CD4-positive, alpha-beta memory T cell (primary cell): ENCODE results near the gene SSR2. TPM values are rescaled to one million over a fixed set of nuclear protein-coding genes. Genes with fewer than 3 reads are reported as not detected.

Experiments used
- CTCF ChIA-PET: fragments of 350-600 bp; sonication (Branson Sonifier 250); formaldehyde crosslinking; loops from one replicate; lab custom pipeline; 2021; ENCODE audit warnings: inconsistent platforms; ENCODE audit not compliant: partially characterized antibody; lab: Charles Lee
- POLR2A ChIA-PET: fragments of 350-600 bp; sonication (Branson Sonifier 250); formaldehyde crosslinking; loops from one replicate; lab custom pipeline; 2021; ENCODE audit not compliant: partially characterized antibody; lab: Charles Lee
- DNase-seq, 5 donors: peaks; one replicate each; pipeline versions ENCODE4 v3.0.0 to v3.0.0-alpha.2; 2020 to 2022; ENCODE audit warnings: mixed read lengths in 1 of 5
- H3K27ac ChIP-seq: one replicate; pipeline ENCODE4 v1.7.0; 2013; ENCODE audit warnings: low read depth, low read length
- H3K27me3 ChIP-seq: 2 replicates; pipeline ENCODE4 v1.7.0; 2013; ENCODE audit warnings: mild to moderate bottlenecking, low read length, moderate library complexity; ENCODE audit not compliant: insufficient read depth
- H3K36me3 ChIP-seq: 2 replicates; pipeline ENCODE4 v1.7.0; 2013; ENCODE audit warnings: mild to moderate bottlenecking, low read length, moderate library complexity; ENCODE audit not compliant: insufficient read depth
- H3K4me1 ChIP-seq: 2 replicates; pipeline ENCODE4 v1.7.0; 2013; ENCODE audit warnings: mild to moderate bottlenecking, low read length, moderate library complexity; ENCODE audit not compliant: insufficient read depth
- H3K4me3 ChIP-seq, 2 donors: one replicate each; pipeline ENCODE4 v1.7.0; 2013; ENCODE audit warnings: low read length in 2 of 2, mild to moderate bottlenecking in 1 of 2
- H3K9me3 ChIP-seq, 2 donors: one replicate each; pipeline ENCODE4 v1.7.0; 2013; ENCODE audit warnings: low read length in 2 of 2, control low read depth in 1 of 2; ENCODE audit not compliant: control insufficient read depth in 1 of 2
- H3K27ac Mint-ChIP-seq, 7 donors: one replicate each; pipeline ENCODE4 v1.8.0; 2020 to 2021; ENCODE audit warnings: mixed read lengths in 7 of 7, mild to moderate bottlenecking in 6 of 7, inconsistent platforms in 3 of 7, moderate library complexity in 3 of 7
- H3K27me3 Mint-ChIP-seq, 2 donors: one replicate each; pipeline ENCODE4 v1.8.0; 2020 to 2021; ENCODE audit warnings: mixed read lengths in 2 of 2
- H3K36me3 Mint-ChIP-seq, 2 donors: one replicate each; pipeline ENCODE4 v1.8.0; 2020 to 2021; ENCODE audit warnings: mixed read lengths in 2 of 2, inconsistent platforms in 1 of 2, mild to moderate bottlenecking in 1 of 2
- H3K4me1 Mint-ChIP-seq, 4 donors: one replicate each; pipeline ENCODE4 v1.8.0; 2020 to 2021; ENCODE audit warnings: mixed read lengths in 4 of 4, mild to moderate bottlenecking in 1 of 4
- H3K4me3 Mint-ChIP-seq, 8 donors: one replicate each; pipeline ENCODE4 v1.8.0; 2020 to 2021; ENCODE audit warnings: mixed read lengths in 8 of 8, mild to moderate bottlenecking in 7 of 8, moderate library complexity in 6 of 8, inconsistent platforms in 3 of 8
- H3K9me3 Mint-ChIP-seq, 8 donors: one replicate each; pipeline ENCODE4 v1.8.0; 2020 to 2021; ENCODE audit warnings: mixed read lengths in 8 of 8, mild to moderate bottlenecking in 5 of 8, inconsistent platforms in 3 of 8, moderate library complexity in 1 of 8
- intact Hi-C: fragments of 100-400 bp; cut with micrococcal nuclease; formaldehyde crosslinking; loops from one replicate; pipeline ENCODE4 v1.15.1; 2023
- polyA plus RNA-seq, 2 donors: library from polyadenylated mRNA; unstranded; fragments of 300-500 nt; fragmentation: Illumina TruSeq; gene quantifications; one replicate each; pipeline ENCODE4 v1.2.3, GENCODE V29; 2021
- total RNA-seq, 2 experiments: library from RNA; stranded (reverse); gene quantifications; one replicate each; pipeline ENCODE4 v1.2.3, GENCODE V29; 2021

The SSR2 gene
- total and polyA plus RNA-seq, 4 experiments from 2014 or later = 252 to 442 (median 313) TPM

DNA sequence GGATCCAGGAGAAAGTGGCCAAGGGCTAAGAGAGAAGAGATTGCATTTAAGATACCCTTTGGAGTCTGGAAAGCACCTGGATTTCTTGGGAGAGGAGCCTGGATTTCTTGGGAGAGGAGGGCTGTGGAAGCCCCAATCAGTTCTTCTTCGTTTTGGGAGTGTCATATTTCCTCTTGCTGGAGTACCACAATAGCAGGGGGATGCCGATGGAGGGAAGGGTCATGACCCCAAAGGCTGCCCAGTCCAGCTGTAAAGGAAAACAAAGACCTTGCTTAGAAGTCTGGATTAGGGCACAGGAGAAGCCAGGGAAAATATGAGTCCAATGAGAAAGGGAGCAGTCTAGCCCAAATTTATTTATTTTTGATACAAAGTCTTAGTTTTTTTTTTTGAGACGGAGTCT is 11.3 kb downstream of the SSR2 start:
- H3K27ac Mint-ChIP-seq = peak overlapping the region in 1 of 7 donors; percentile 57
- POLR2A ChIA-PET = no interaction called here

DNA sequence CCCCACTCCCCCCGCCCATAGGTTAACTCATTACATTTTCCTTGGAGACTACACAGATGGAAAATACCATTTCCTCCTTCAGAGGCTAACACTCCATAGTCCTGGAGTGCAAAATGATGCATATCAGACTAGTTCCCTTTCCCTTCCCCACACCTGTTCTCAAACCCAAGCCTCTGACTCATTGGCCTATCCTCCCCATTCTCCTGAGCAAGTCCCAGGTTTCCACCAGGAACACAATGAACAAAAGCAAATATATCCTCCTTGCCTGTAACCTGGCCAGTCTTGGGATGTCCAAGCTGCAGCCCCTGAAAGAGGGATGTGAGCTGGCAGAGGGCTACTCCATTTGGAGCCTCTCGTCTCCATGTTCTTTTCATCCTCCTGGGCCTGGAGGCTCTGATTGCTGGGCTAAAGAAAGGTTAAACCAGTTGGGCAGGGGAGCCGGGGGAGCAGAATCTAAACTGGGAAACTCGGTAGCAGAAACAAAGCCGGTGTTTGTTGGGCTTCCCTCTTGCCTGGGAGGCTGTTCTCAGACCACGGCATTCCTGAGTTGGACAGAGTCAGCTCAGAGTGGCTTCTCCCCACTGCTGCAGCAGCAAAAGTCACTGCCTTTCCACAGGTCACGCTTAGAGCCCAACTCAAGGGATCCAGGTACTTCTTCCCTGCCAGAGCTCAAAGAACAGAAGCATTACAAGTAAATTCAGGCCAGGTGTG is 13.9 kb downstream of the SSR2 start:
- CTCF ChIA-PET = interaction anchor here (0.8 to 1.7 kb wide), 2 partner anchors 16 to 60 kb away, joined by 3 to 5 read pairs; no protein-coding TSS in a partner anchor
- POLR2A ChIA-PET = interaction anchor here (0.6 kb wide), 1 partner anchor 88 kb away, joined by 4 read pairs; no protein-coding TSS in a partner anchor

More for the DNA sequence above, 11.3 kb downstream of the SSR2 start:
- no peak overlapping the region for H3K4me3 Mint-ChIP-seq
- peaks cover 23 to 49% (median 31%) of the 10 kb centered on the region in 4 donors for H3K4me1 Mint-ChIP-seq
- H3K27me3 Mint-ChIP-seq = no peaks in the 10 kb centered on the region
- Histone ChIP-seq H3K27ac (no peak overlapping the region), H3K4me1 (peaks cover 24% of the 10 kb centered on the region), H3K36me3 (peaks cover 45% of the 10 kb centered on the region), H3K9me3 (no peaks in the 10 kb centered on the region), H3K4me3 (no peak overlapping the region), H3K27me3 (no peaks in the 10 kb centered on the region)
- intact Hi-C loops = loop anchor here (5.0 kb wide), 1 partner anchor 43 kb away; the partner anchor contains the start of genes LAMTOR2 and UBQLN4
- CTCF ChIA-PET = interaction anchor here (1.0 kb wide), 1 partner anchor 20 kb away, joined by 3 read pairs; no protein-coding TSS in a partner anchor
- no peaks in the 10 kb centered on the region for H3K9me3 Mint-ChIP-seq
- no peak for DNase-seq
- H3K36me3 Mint-ChIP-seq = peaks cover 36 to 55% of the 10 kb centered on the region in 2 donors

GRCh38 chr1:156004843-156005584 is 15.7 kb downstream of the SSR2 start:
- peak overlapping the region; percentile 18 for H3K27ac ChIP-seq
- intact Hi-C loops = loop anchor here (2.0 to 5.0 kb wide), 2 partner anchors 16 to 47 kb away; partner anchors contain the start of genes LAMTOR2, SSR2 and UBQLN4
- DNase-seq = peak; percentile 39 to 55 (median 48)

More for the DNA sequence above, 13.9 kb downstream of the SSR2 start:
- no peak for DNase-seq
- no peaks in the 10 kb centered on the region for H3K9me3 ChIP-seq
- H3K27me3 Mint-ChIP-seq = no peaks in the 10 kb centered on the region
- H3K27ac ChIP-seq = no peak overlapping the region
- peaks cover 25% of the 10 kb centered on the region for H3K36me3 ChIP-seq
- no peaks in the 10 kb centered on the region for H3K9me3 Mint-ChIP-seq
- peaks cover 27 to 31% of the 10 kb centered on the region in 2 donors for H3K36me3 Mint-ChIP-seq
- peak overlapping the region in 1 of 8 donors; percentile 46 for H3K4me3 Mint-ChIP-seq
- peaks cover 22% of the 10 kb centered on the region for H3K4me1 ChIP-seq
- H3K4me3 ChIP-seq = no peak overlapping the region
- H3K27ac Mint-ChIP-seq = peak overlapping the region in 6 of 7 donors; percentile 52 to 68 (median 58)
- intact Hi-C loops = loop anchor here (5.0 kb wide), 1 partner anchor 45 kb away; the partner anchor contains the start of genes LAMTOR2 and UBQLN4
- H3K27me3 ChIP-seq = no peaks in the 10 kb centered on the region
- peaks cover 20 to 60% (median 33%) of the 10 kb centered on the region in 4 donors for H3K4me1 Mint-ChIP-seq

GRCh38 chr1:156003923-156004188 is 16.9 kb downstream of the SSR2 start:
- intact Hi-C loops = loop anchor here (2.0 kb wide), 1 partner anchor 17 kb away; the partner anchor contains the start of gene SSR2
- Mint-ChIP-seq H3K4me3 (no peak overlapping the region), H3K36me3 (peaks cover 5 to 6% of the 10 kb centered on the region in 2 donors), H3K27me3 (no peaks in the 10 kb centered on the region), H3K4me1 (peaks cover 20 to 40% (median 28%) of the 10 kb centered on the region in 4 donors), H3K9me3 (no peaks in the 10 kb centered on the region), H3K27ac (peak overlapping the region in 6 of 7 donors; percentile 4 to 63 (median 42))
- H3K27me3 ChIP-seq = no peaks in the 10 kb centered on the region
- peaks cover 22% of the 10 kb centered on the region for H3K4me1 ChIP-seq
- H3K27ac ChIP-seq = no peak overlapping the region
- no peak for DNase-seq
- peaks cover 3% of the 10 kb centered on the region for H3K36me3 ChIP-seq
- H3K9me3 ChIP-seq = no peaks in the 10 kb centered on the region
- H3K4me3 ChIP-seq = no peak overlapping the region
- ChIA-PET POLR2A (interaction anchor here (0.6 to 1.2 kb wide), 4 partner anchors 16 to 208 kb away, joined by 3 read pairs; no protein-coding TSS in a partner anchor), CTCF (interaction anchor here (1.2 to 1.3 kb wide), 2 partner anchors 12 to 14 kb away, joined by 3 read pairs; no protein-coding TSS in a partner anchor)

More at GRCh38 chr1:156004843-156005584, 15.7 kb downstream of the SSR2 start:
- Histone ChIP-seq H3K36me3 (peaks cover 10% of the 10 kb centered on the region), H3K4me1 (peaks cover 22% of the 10 kb centered on the region), H3K4me3 (peak overlapping the region in 1 of 2 donors; percentile 36), H3K27me3 (no peaks in the 10 kb centered on the region), H3K9me3 (no peaks in the 10 kb centered on the region)
- POLR2A ChIA-PET = interaction anchor here (0.7 to 1.4 kb wide), 4 partner anchors 10 to 71 kb away, joined by 3 to 6 read pairs (median 5); partner anchors contain the start of genes ARHGEF2 and KHDC4
- peaks cover 11 to 15% of the 10 kb centered on the region in 2 donors for H3K36me3 Mint-ChIP-seq
- CTCF ChIA-PET = interaction anchor here (1.1 to 1.6 kb wide), 6 partner anchors 9 to 812 kb away, joined by 3 to 5 read pairs (median 3); no protein-coding TSS in a partner anchor
- H3K4me1 Mint-ChIP-seq = peaks cover 22 to 45% (median 30%) of the 10 kb centered on the region in 4 donors
- peak overlapping the region; percentile 38 to 79 (median 61) for H3K4me3 Mint-ChIP-seq
- H3K27ac Mint-ChIP-seq = peak overlapping the region; percentile 78 to 94 (median 92)
- no peaks in the 10 kb centered on the region for H3K27me3 Mint-ChIP-seq
- H3K9me3 Mint-ChIP-seq = no peaks in the 10 kb centered on the region

- DNase-seq = no peak
- no peaks in the 10 kb centered on the region for H3K36me3 ChIP-seq
- H3K4me3 Mint-ChIP-seq = no peak overlapping the region
- H3K27ac Mint-ChIP-seq = peak overlapping the region in 6 of 7 donors; percentile 36 to 90 (median 54)
- peaks cover 22% of the 10 kb centered on the region for H3K4me1 ChIP-seq
- H3K27me3 ChIP-seq = no peaks in the 10 kb centered on the region
- ChIA-PET CTCF (interaction anchor here (0.7 kb wide), 1 partner anchor 86 kb away, joined by 3 read pairs; no protein-coding TSS in a partner anchor), POLR2A (no interaction called here)
- H3K27me3 Mint-ChIP-seq = no peaks in the 10 kb centered on the region
- H3K9me3 Mint-ChIP-seq = no peaks in the 10 kb centered on the region
- peaks cover 17 to 33% (median 23%) of the 10 kb centered on the region in 4 donors for H3K4me1 Mint-ChIP-seq
- H3K9me3 ChIP-seq = no peaks in the 10 kb centered on the region
- no peak overlapping the region for H3K4me3 ChIP-seq
- intact Hi-C loops = no loop called here
- H3K27ac ChIP-seq = no peak overlapping the region
- H3K36me3 Mint-ChIP-seq = no peaks in the 10 kb centered on the region
These were observed 18.4 kb downstream of the SSR2 start for GRCh38 chr1:156002188-156002911.

GRCh38 chr1:156001662-156002171 is 19.0 kb downstream of the SSR2 start:
- no peaks in the 10 kb centered on the region for H3K9me3 Mint-ChIP-seq
- no peak overlapping the region for H3K4me3 ChIP-seq
- H3K4me3 Mint-ChIP-seq = no peak overlapping the region
- intact Hi-C loops = no loop called here
- no peak overlapping the region for H3K27ac ChIP-seq
- no peaks in the 10 kb centered on the region for H3K27me3 ChIP-seq
- peak overlapping the region in 4 of 7 donors; percentile 26 to 90 (median 54) for H3K27ac Mint-ChIP-seq
- H3K9me3 ChIP-seq = no peaks in the 10 kb centered on the region
- H3K27me3 Mint-ChIP-seq = no peaks in the 10 kb centered on the region
- H3K36me3 ChIP-seq = no peaks in the 10 kb centered on the region
- CTCF ChIA-PET = interaction anchor here (0.7 kb wide), 1 partner anchor 86 kb away, joined by 3 read pairs; no protein-coding TSS in a partner anchor
- H3K36me3 Mint-ChIP-seq = no peaks in the 10 kb centered on the region
- POLR2A ChIA-PET = interaction anchor here (1.1 kb wide), 1 partner anchor 18 kb away, joined by 3 read pairs; no protein-coding TSS in a partner anchor
- H3K4me1 Mint-ChIP-seq = peaks cover 13 to 30% (median 19%) of the 10 kb centered on the region in 4 donors
- DNase-seq = no peak
- peaks cover 17% of the 10 kb centered on the region for H3K4me1 ChIP-seq
